A549 treated with RU486 at 1 μM for 4 hours (cell line): ENCODE measurements around the gene PCA3. TPM values are rescaled to one million over a fixed set of nuclear protein-coding genes. Genes with fewer than 3 reads are reported as not detected.

Experiments used
- total RNA-seq: library from RNA; stranded (reverse); fragments of 200-300 nt; extraction: Qiagen RNA extraction; gene quantifications from 5 replicates; pipeline ENCODE4 v1.2.3, GENCODE V29; 2022; ENCODE audit warnings: low read depth

PCA3 gene
- total RNA-seq = not detected in 5 replicates

DNA sequence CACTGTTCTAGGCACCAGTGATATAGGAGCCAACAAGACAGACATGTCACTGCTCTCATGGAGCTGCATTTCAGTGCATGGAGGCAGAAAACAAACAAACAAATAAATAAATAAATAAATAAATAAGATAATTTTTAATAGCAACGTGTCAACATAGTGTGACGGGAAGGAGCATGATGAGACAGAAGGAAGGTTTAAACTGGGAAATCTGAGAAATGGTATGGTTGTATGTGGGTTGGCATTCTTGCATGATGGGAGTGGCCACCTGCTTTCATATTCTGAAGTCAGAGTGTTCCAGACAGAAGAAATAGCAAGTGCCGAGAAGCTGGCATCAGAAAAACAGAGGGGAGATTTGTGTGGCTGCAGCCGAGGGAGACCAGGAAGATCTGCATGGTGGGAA lies at the start of gene PCA3:
PCA3 (plus strand) TSS at position 301 of the 400 bp plus-strand sequence.

Other genes starting within 250 kb of the PCA3 start
- gene PRUNE2, start 141.7 kb downstream of the PCA3 start, total RNA-seq = 0.09 to 0.14 TPM (median 0.14 TPM) in 3 of 5 replicates, not detected in the others